Measurements from ENCODE around the gene MT1A. TPM values are rescaled to one million over a fixed set of nuclear protein-coding genes. Genes with fewer than 3 reads are reported as not detected.

Gene MT1A
- total and polyA plus RNA-seq, 4 donors: 1.1 to 438 (median 51.5) TPM

DNA sequence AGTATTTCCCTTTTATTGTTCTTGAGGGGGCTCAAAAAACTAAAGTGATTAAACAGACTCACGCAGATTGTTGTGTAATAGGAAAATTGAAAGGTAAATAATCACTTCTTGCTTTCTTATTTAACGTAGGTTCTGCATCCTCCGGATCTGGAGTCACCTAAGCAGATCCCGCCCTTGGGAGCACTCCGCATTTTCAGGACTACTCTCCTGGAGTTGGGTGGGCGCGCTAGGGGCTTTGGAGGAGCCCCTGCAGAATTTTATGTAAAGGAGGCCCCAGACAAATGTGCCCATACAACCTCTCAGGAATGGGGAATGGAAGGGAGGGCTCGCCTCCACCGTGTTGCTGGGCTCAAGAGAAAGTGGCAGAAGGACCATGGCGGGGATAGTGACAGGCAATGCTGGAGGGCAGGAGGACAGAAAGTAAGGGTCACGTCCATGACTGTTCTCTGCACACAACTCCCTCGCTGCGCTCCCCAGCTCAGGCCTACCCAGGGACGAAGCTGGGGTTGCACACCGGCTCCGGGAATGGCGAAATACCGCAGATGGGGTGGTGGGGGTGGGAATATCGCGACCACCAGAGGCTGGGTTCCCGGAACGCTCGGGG is 21.8 kb upstream of the MT1A start:
- ATAC-seq (ENCODE audit: insufficient read depth, low FRiP score): no peak
- no peaks in the 10 kb centered on the region for H3K36me3 ChIP-seq (ENCODE audit: control insufficient read depth in 4 of 4, insufficient read depth in 4 of 4, low read length in 4 of 4)
- H3K9ac ChIP-seq (ENCODE audit: insufficient read depth in 1 of 2, low read length in 2 of 2): no peak overlapping the region
- WGBS, 2 donors: 33 to 38% methylated on average over 23 of the region's 23 CpGs
- no peak for DNase-seq
- H3K27ac ChIP-seq (ENCODE audit: low read depth in 1 of 2, low read length in 1 of 2): peak overlapping the region in 1 of 2 donors; percentile 75
- peaks cover 0 to 40% (median 6%) of the 10 kb centered on the region in 3 donors for H3K27me3 ChIP-seq (ENCODE audit: control insufficient read depth in 3 of 3, insufficient read depth in 3 of 3, low read length in 2 of 3)
- peaks cover 0 to 2% (median 0%) of the 10 kb centered on the region in 4 donors for H3K9me3 ChIP-seq (ENCODE audit: control insufficient read depth in 4 of 4, insufficient read depth in 3 of 4, low read length in 3 of 4)
- H3K4me3 ChIP-seq: peak overlapping the region; percentile 1
- H3K4me1 ChIP-seq (ENCODE audit: control insufficient read depth in 5 of 5, insufficient read depth in 5 of 5, low read length in 5 of 5): peaks cover 0 to 14% (median 7%) of the 10 kb centered on the region in 5 donors
- TF ChIP-seq, protein P1, sequence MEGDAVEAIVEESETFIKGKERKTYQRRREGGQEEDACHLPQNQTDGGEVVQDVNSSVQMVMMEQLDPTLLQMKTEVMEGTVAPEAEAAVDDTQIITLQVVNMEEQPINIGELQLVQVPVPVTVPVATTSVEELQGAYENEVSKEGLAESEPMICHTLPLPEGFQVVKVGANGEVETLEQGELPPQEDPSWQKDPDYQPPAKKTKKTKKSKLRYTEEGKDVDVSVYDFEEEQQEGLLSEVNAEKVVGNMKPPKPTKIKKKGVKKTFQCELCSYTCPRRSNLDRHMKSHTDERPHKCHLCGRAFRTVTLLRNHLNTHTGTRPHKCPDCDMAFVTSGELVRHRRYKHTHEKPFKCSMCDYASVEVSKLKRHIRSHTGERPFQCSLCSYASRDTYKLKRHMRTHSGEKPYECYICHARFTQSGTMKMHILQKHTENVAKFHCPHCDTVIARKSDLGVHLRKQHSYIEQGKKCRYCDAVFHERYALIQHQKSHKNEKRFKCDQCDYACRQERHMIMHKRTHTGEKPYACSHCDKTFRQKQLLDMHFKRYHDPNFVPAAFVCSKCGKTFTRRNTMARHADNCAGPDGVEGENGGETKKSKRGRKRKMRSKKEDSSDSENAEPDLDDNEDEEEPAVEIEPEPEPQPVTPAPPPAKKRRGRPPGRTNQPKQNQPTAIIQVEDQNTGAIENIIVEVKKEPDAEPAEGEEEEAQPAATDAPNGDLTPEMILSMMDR (IDR thresholded peaks at IDR 0.05; ENCODE audit: control extremely low read depth, extremely low read depth): no peak

DNA sequence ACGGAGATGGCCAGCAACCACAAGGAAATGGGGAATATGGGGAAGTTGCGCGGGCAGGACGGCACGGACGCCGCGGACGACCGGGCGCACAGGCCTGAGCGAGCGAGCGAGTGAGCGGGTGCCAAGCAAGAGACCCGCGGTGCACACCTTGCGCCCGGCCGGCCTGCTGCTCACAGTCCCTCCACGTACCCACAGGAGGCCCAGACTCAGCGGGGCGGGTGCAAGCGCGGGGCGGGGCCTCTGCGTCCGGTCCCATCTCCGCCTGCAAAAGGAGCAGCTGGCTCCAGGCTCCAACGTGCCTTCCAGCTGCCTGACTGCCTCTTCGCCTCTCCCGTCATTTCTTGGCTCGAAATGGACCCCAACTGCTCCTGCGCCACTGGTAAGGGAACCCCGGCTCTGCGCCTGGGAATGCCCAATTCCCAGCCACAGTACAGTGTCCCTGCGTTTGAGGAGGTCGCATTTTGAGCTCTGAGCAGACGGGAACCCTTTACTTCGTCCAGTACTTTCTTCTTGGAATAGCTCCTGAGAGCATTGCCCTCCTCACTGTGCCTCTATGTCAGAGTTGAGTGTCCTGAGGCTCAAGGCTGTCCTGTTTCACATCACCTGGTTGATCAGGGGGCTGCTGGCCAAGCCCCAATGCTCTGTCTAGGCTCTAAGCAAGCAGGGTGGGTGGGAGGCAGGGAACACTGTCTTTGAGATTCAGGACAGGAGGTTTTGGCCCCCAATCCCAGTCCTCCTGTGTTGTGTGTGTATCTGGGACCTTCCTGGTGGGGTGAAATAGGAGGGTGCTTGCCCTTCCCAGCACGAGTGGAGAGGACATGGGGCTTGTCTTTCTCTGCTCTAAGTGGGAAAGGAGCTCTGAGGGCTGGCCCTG is 21.0 kb upstream of the MT1A start:
- Histone ChIP-seq H3K4me3 (peak overlapping the region; percentile 1), H3K9me3 (ENCODE audit: control insufficient read depth in 4 of 4, insufficient read depth in 3 of 4, low read length in 3 of 4) (peaks cover 0 to 2% (median 0%) of the 10 kb centered on the region in 4 donors), H3K9ac (ENCODE audit: insufficient read depth in 1 of 2, low read length in 2 of 2) (no peak overlapping the region), H3K4me1 (ENCODE audit: control insufficient read depth in 5 of 5, insufficient read depth in 5 of 5, low read length in 5 of 5) (peaks cover 0 to 14% (median 7%) of the 10 kb centered on the region in 5 donors), H3K27me3 (ENCODE audit: control insufficient read depth in 3 of 3, insufficient read depth in 3 of 3, low read length in 2 of 3) (peaks cover 0 to 40% (median 6%) of the 10 kb centered on the region in 3 donors), H3K36me3 (ENCODE audit: control insufficient read depth in 4 of 4, insufficient read depth in 4 of 4, low read length in 4 of 4) (no peaks in the 10 kb centered on the region), H3K27ac (ENCODE audit: low read depth in 1 of 2, low read length in 1 of 2) (peak overlapping the region in 1 of 2 donors; percentile 75)
- DNase-seq (peak; percentile 90 to 95 (median 92)), ATAC-seq (ENCODE audit: insufficient read depth, low FRiP score) (peak; percentile 85)
- TF ChIP-seq, protein P1 (IDR thresholded peaks at IDR 0.05; ENCODE audit: control extremely low read depth, extremely low read depth): no peak
- WGBS, 2 donors: 2 to 4% methylated on average over 36 to 41 of the region's 41 CpGs

DNA sequence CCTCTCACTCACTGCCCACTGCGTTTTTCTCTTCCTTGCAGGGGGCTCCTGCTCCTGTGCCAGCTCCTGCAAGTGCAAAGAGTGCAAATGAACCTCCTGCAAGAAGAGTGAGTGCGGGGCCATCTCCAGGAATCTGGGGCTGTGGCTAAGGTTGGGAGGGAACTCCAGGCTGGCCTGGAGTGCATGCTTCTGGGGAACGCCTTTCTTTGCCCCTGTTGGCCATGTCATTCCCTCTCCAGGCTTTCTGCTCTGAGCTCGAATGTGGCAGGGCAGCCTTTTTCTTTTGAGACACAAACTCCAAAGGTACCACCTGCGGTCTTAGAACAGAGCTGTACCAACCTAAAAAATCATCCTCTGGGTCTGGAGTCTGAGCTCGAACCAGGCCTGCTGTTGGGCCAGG is 20.3 kb upstream of the MT1A start:
- TF ChIP-seq, protein P1 (IDR thresholded peaks at IDR 0.05; ENCODE audit: control extremely low read depth, extremely low read depth): no peak
- Histone ChIP-seq H3K4me3 (no peak overlapping the region), H3K9me3 (ENCODE audit: control insufficient read depth in 4 of 4, insufficient read depth in 3 of 4, low read length in 3 of 4) (peaks cover 0 to 2% (median 0%) of the 10 kb centered on the region in 4 donors), H3K27ac (ENCODE audit: low read depth in 1 of 2, low read length in 1 of 2) (no peak overlapping the region), H3K4me1 (ENCODE audit: control insufficient read depth in 5 of 5, insufficient read depth in 5 of 5, low read length in 5 of 5) (peaks cover 0 to 14% (median 7%) of the 10 kb centered on the region in 5 donors), H3K36me3 (ENCODE audit: control insufficient read depth in 4 of 4, insufficient read depth in 4 of 4, low read length in 4 of 4) (no peaks in the 10 kb centered on the region), H3K27me3 (ENCODE audit: control insufficient read depth in 3 of 3, insufficient read depth in 3 of 3, low read length in 2 of 3) (peaks cover 0 to 40% (median 6%) of the 10 kb centered on the region in 3 donors), H3K9ac (ENCODE audit: insufficient read depth in 1 of 2, low read length in 2 of 2) (no peak overlapping the region)
- WGBS, 2 donors: 50 to 83% methylated on average over 6 of the region's 6 CpGs
- ATAC-seq (ENCODE audit: insufficient read depth, low FRiP score): no peak
- no peak for DNase-seq
